GM12878 (cell line): ENCODE results near the gene PFKFB3. TPM values are rescaled to one million over a fixed set of nuclear protein-coding genes. Genes with fewer than 3 reads are reported as not detected.
A peak's percentile ranks its signal among the peaks of the same experiment; 100 is the strongest.

Source experiments
- EED ChIP-seq: sonication (generic); IDR thresholded peaks from 2 replicates; pipeline ENCODE4 v1.6.1; 2016; ENCODE audit warnings: antibody characterized with exemption, low read depth
- MTA3 ChIP-seq: IDR thresholded peaks from 2 replicates; pipeline ENCODE4 v1.6.1; 2012; ENCODE audit warnings: low read length, inconsistent platforms, borderline replicate concordance
- POLR2AphosphoS5 ChIP-seq: IDR thresholded peaks from 2 replicates; pipeline ENCODE4 v1.6.1; 2011; ENCODE audit warnings: mild to moderate bottlenecking, low read length, inconsistent platforms
- SUZ12 ChIP-seq: fragments of 200-600 bp; sonication (generic); IDR thresholded peaks from one replicate; pipeline ENCODE4 v1.6.1; 2018; ENCODE audit warnings: antibody characterized with exemption, mild to moderate bottlenecking; ENCODE audit not compliant: unreplicated experiment
- TCF3 ChIP-seq: IDR thresholded peaks from 2 replicates; pipeline ENCODE4 v1.6.1; 2012; ENCODE audit warnings: low read depth, mild to moderate bottlenecking, low read length, borderline replicate concordance; ENCODE audit not compliant: insufficient read depth
- ZNF24 ChIP-seq: fragments of 450-650 bp; IDR thresholded peaks from 2 replicates; pipeline ENCODE4 v1.6.1; 2017; ENCODE audit warnings: antibody characterized with exemption, mild to moderate bottlenecking
- polyA plus RNA-seq, 11 experiments: library from polyadenylated mRNA; depleted of rRNA in 4 of 11; unstranded in 6 of 11; stranded (reverse) in 5 of 11; fragments of >200 nt; fragmentation: Nextera tagmentation in 4 of 11; fragmentation: Illumina TruSeq in 1 of 11; extraction: Ambion mirVana in 4 of 11; extraction: Trizol in 1 of 11; gene quantifications; 1 replicate in 1 of 11; 2 replicates in 10 of 11; pipeline versions ENCODE4 v1.2.1 to v1.2.3, GENCODE V29; 2011 to 2016; ENCODE audit warnings: inconsistent platforms in 2 of 11, missing spikeins in 2 of 11, low read depth in 1 of 11
- total RNA-seq, 4 experiments: library from RNA; depleted of rRNA in 3 of 4; stranded (reverse); fragments of >200 nt in 3 of 4; fragmentation: Illumina TruSeq in 1 of 4; extraction: Trizol in 1 of 4; gene quantifications; 2 replicates each; pipeline versions ENCODE4 v1.2.1 to v1.2.3, GENCODE V29; 2013 to 2021
- TF ChIP-seq, protein P1 (sequence below): IDR thresholded peaks from 2 replicates; pipeline ENCODE4 v1.6.1; 2012; ENCODE audit warnings: improper control_type of control experiment, low read depth, low read length; ENCODE audit not compliant: insufficient replicate concordance
- TF ChIP-seq, protein P2 (sequence below): fragments of 450-650 bp; IDR thresholded peaks from 2 replicates; pipeline ENCODE4 v1.6.1; 2016; ENCODE audit warnings: mild to moderate bottlenecking
- TF ChIP-seq, protein P3 (sequence below): fragments of 450-650 bp; formaldehyde crosslinking; IDR thresholded peaks from 2 replicates; pipeline ENCODE4 v1.4.0; 2022; ENCODE audit warnings: mild to moderate bottlenecking, moderate library complexity
- TF ChIP-seq, protein P4 (sequence below): fragments of 450-650 bp; IDR thresholded peaks from 2 replicates; pipeline ENCODE4 v1.6.1; 2017; ENCODE audit warnings: borderline replicate concordance
- TF ChIP-seq, protein P5 (sequence below): fragments of 450-650 bp; IDR thresholded peaks from 2 replicates; pipeline ENCODE4 v1.6.1; 2018; ENCODE audit warnings: borderline replicate concordance, mild to moderate bottlenecking; ENCODE audit not compliant: partially characterized antibody

The PFKFB3 gene
- total and polyA plus RNA-seq, 10 of the 15 experiments (the other 5 are each of a cell fraction or from before 2014, with no cell fraction given) = 1.6 to 46.7 (median 13.7) TPM

DNA sequence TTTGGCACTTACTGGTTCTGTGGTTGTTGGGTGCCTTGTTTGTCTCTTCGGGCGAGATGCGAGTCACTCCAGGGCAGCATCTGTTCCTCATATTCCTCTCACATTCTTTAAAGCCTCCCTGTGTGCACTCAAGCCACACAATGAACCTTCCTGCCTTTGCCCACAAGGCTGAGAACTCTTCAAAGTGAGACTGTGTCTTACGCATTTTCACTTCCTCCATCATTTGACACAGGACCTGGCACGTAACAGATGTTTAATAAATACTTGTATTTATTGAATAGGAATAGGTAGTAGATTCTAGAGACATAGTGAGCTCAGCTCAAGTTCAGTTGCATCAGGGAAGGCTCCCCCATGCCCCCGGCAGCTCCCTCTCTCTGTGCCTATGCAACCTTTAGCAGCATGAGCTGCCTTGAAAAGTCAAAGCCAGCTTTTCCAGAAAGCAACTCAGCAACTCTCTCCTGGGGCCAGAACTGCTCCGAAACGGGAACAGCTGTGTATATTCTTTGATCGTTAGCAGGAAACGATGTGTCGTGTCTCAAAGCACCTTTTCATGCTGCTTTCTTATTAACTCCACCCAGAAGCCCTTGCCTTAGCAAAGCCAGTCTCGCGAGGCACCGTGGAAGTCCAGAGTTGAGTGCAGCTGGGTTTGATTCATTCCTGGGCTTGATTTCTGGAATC lies 97.5 kb downstream of the PFKFB3 start (continued):
- TF ChIP-seq, protein P1, sequence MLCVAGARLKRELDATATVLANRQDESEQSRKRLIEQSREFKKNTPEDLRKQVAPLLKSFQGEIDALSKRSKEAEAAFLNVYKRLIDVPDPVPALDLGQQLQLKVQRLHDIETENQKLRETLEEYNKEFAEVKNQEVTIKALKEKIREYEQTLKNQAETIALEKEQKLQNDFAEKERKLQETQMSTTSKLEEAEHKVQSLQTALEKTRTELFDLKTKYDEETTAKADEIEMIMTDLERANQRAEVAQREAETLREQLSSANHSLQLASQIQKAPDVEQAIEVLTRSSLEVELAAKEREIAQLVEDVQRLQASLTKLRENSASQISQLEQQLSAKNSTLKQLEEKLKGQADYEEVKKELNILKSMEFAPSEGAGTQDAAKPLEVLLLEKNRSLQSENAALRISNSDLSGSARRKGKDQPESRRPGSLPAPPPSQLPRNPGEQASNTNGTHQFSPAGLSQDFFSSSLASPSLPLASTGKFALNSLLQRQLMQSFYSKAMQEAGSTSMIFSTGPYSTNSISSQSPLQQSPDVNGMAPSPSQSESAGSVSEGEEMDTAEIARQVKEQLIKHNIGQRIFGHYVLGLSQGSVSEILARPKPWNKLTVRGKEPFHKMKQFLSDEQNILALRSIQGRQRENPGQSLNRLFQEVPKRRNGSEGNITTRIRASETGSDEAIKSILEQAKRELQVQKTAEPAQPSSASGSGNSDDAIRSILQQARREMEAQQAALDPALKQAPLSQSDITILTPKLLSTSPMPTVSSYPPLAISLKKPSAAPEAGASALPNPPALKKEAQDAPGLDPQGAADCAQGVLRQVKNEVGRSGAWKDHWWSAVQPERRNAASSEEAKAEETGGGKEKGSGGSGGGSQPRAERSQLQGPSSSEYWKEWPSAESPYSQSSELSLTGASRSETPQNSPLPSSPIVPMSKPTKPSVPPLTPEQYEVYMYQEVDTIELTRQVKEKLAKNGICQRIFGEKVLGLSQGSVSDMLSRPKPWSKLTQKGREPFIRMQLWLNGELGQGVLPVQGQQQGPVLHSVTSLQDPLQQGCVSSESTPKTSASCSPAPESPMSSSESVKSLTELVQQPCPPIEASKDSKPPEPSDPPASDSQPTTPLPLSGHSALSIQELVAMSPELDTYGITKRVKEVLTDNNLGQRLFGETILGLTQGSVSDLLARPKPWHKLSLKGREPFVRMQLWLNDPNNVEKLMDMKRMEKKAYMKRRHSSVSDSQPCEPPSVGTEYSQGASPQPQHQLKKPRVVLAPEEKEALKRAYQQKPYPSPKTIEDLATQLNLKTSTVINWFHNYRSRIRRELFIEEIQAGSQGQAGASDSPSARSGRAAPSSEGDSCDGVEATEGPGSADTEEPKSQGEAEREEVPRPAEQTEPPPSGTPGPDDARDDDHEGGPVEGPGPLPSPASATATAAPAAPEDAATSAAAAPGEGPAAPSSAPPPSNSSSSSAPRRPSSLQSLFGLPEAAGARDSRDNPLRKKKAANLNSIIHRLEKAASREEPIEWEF = peak; percentile 90
- TF ChIP-seq MTA3 (peak; percentile 37; the same call in 1 of the 2 replicates), EED (peak; percentile 97), POLR2AphosphoS5 (peak; percentile 36), ZNF24 (peak; percentile 79), TCF3 (peak; percentile 82; the same call in 1 of the 2 replicates), SUZ12 (no peak)
- TF ChIP-seq, protein P2, sequence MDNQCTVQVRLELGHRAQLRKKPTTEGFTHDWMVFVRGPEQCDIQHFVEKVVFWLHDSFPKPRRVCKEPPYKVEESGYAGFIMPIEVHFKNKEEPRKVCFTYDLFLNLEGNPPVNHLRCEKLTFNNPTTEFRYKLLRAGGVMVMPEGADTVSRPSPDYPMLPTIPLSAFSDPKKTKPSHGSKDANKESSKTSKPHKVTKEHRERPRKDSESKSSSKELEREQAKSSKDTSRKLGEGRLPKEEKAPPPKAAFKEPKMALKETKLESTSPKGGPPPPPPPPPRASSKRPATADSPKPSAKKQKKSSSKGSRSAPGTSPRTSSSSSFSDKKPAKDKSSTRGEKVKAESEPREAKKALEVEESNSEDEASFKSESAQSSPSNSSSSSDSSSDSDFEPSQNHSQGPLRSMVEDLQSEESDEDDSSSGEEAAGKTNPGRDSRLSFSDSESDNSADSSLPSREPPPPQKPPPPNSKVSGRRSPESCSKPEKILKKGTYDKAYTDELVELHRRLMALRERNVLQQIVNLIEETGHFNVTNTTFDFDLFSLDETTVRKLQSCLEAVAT = peak; percentile 99
- TF ChIP-seq, protein P3, sequence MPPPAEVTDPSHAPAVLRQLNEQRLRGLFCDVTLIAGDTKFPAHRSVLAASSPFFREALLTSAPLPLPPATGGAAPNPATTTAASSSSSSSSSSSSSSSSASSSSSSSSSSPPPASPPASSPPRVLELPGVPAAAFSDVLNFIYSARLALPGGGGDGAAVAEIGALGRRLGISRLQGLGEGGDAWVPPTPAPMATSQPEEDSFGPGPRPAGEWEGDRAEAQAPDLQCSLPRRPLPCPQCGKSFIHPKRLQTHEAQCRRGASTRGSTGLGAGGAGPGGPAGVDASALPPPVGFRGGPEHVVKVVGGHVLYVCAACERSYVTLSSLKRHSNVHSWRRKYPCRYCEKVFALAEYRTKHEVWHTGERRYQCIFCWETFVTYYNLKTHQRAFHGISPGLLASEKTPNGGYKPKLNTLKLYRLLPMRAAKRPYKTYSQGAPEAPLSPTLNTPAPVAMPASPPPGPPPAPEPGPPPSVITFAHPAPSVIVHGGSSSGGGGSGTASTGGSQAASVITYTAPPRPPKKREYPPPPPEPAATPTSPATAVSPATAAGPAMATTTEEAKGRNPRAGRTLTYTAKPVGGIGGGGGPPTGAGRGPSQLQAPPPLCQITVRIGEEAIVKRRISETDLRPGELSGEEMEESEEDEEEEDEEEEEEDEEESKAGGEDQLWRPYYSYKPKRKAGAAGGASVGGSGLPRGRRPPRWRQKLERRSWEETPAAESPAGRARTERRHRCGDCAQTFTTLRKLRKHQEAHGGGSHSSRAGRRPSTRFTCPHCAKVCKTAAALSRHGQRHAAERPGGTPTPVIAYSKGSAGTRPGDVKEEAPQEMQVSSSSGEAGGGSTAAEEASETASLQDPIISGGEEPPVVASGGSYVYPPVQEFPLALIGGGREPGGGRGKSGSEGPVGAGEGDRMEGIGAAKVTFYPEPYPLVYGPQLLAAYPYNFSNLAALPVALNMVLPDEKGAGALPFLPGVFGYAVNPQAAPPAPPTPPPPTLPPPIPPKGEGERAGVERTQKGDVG (CRISPR knock-in tag) = no peak
- TF ChIP-seq, protein P4, sequence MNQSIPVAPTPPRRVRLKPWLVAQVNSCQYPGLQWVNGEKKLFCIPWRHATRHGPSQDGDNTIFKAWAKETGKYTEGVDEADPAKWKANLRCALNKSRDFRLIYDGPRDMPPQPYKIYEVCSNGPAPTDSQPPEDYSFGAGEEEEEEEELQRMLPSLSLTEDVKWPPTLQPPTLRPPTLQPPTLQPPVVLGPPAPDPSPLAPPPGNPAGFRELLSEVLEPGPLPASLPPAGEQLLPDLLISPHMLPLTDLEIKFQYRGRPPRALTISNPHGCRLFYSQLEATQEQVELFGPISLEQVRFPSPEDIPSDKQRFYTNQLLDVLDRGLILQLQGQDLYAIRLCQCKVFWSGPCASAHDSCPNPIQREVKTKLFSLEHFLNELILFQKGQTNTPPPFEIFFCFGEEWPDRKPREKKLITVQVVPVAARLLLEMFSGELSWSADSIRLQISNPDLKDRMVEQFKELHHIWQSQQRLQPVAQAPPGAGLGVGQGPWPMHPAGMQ = no peak
- TF ChIP-seq, protein P5, sequence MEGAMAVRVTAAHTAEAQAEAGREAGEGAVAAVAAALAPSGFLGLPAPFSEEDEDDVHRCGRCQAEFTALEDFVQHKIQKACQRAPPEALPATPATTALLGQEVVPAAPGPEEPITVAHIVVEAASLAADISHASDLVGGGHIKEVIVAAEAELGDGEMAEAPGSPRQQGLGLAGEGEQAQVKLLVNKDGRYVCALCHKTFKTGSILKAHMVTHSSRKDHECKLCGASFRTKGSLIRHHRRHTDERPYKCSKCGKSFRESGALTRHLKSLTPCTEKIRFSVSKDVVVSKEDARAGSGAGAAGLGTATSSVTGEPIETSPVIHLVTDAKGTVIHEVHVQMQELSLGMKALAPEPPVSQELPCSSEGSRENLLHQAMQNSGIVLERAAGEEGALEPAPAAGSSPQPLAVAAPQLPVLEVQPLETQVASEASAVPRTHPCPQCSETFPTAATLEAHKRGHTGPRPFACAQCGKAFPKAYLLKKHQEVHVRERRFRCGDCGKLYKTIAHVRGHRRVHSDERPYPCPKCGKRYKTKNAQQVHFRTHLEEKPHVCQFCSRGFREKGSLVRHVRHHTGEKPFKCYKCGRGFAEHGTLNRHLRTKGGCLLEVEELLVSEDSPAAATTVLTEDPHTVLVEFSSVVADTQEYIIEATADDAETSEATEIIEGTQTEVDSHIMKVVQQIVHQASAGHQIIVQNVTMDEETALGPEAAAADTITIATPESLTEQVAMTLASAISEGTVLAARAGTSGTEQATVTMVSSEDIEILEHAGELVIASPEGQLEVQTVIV = no peak
